Adrenal gland (tissue), 12 donors: ENCODE data around the gene IPO13. TPM values are rescaled to one million over a fixed set of nuclear protein-coding genes. Genes with fewer than 3 reads are reported as not detected.

Experiments
- polyA plus RNA-seq, 3 donors: library from polyadenylated mRNA; stranded (reverse); fragments of 200-250 nt in 2 of 3; fragments of 350-450 nt in 1 of 3; fragmentation: Illumina TruSeq in 1 of 3; extraction: RNeasy Lipid Tissue Mini Kit (QIAGEN cat#74804) in 1 of 3; gene quantifications; one replicate each; pipeline ENCODE4 v1.2.3, GENCODE V29; 2013 to 2014
- total RNA-seq, 9 donors: library from RNA; depleted of rRNA in 4 of 9; stranded (reverse); fragments of >200 nt in 4 of 9; fragments of 120-200 nt in 1 of 9; fragmentation: NEBNext Ultra II Directional in 1 of 9; extraction: Animal tissue kit (Norgen Biotek cat#: 25700) in 1 of 9; gene quantifications; one replicate each; pipeline versions ENCODE4 v1.1.0 to v1.2.4, GENCODE V29; 2013 to 2023
- donor health status: healthy with polysubstance abuse.
- donor health status: Bipolar disorder and iron deficiency.
- donor health status: DM: yes; HTN: yes; CAD: no.
- donor health status: DM: no; HTN: no; CAD: no.
- donor health status: DM: no; HTN: no; CAD: no.
- donor health status: DM: yes; HTN: yes; CAD: no.

IPO13 gene
- total and polyA plus RNA-seq, 12 donors = 32.2 to 78.1 (median 37.8) TPM

Other genes with a start within 250 kb of the IPO13 start
- 10 to 100 TPM; 15.6 to 47.5 (median 27.6) TPM for gene ST3GAL3, start 239.4 kb upstream of the IPO13 start, total RNA-seq
- 10 to 100 TPM; 22.0 to 34.3 (median 33.1) TPM for gene ST3GAL3, start 239.4 kb upstream of the IPO13 start, polyA plus RNA-seq
- gene ARTN, start 13.1 kb upstream of the IPO13 start, total RNA-seq = 1 to 10 TPM in 2 of 9 donors, under 1 TPM in 6, not detected in 1; 0.23 to 1.3 (median 0.71) TPM
- 1 to 10 TPM in 2 of 3 donors, under 1 TPM in 1; 0.37 to 4.9 (median 2.8) TPM for gene ARTN, start 13.1 kb upstream of the IPO13 start, polyA plus RNA-seq
- gene DPH2, start 23.1 kb downstream of the IPO13 start, total RNA-seq = 10 to 100 TPM; 12.0 to 48.0 (median 24.4) TPM
- gene DPH2, start 23.1 kb downstream of the IPO13 start, polyA plus RNA-seq = 10 to 100 TPM; 19.1 to 29.1 (median 24.6) TPM
- gene ATP6V0B, start 28.0 kb downstream of the IPO13 start, total RNA-seq = 100 to 1,000 TPM; 177 to 432 (median 220) TPM
- gene ATP6V0B, start 28.0 kb downstream of the IPO13 start, polyA plus RNA-seq = 100 to 1,000 TPM; 141 to 302 (median 161) TPM
- gene B4GALT2, start 32.3 kb downstream of the IPO13 start, total RNA-seq = 10 to 100 TPM; 18.8 to 47.9 (median 29.3) TPM
- gene B4GALT2, start 32.3 kb downstream of the IPO13 start, polyA plus RNA-seq = 10 to 100 TPM; 18.2 to 34.3 (median 24.1) TPM
- 10 to 100 TPM in 6 of 9 donors, 1 to 10 TPM in 3; 5.8 to 16.8 (median 11.0) TPM for gene CCDC24, start 44.6 kb downstream of the IPO13 start, total RNA-seq
- 10 to 100 TPM in 2 of 3 donors, 1 to 10 TPM in 1; 3.1 to 53.5 (median 52.5) TPM for gene CCDC24, start 44.6 kb downstream of the IPO13 start, polyA plus RNA-seq
- gene SLC6A9, start 84.5 kb downstream of the IPO13 start, total RNA-seq = 100 to 1,000 TPM in 1 of 9 donors, 10 to 100 TPM in 8; 11.9 to 198 (median 20.5) TPM
- gene SLC6A9, start 84.5 kb downstream of the IPO13 start, polyA plus RNA-seq = 10 to 100 TPM; 11.8 to 77.2 (median 27.6) TPM
- gene KLF17, start 171.9 kb downstream of the IPO13 start, total RNA-seq = 1 to 10 TPM in 3 of 9 donors, under 1 TPM in 5, not detected in 1; 0.14 to 4.6 (median 0.82) TPM
- 1 to 10 TPM in 1 of 3 donors, under 1 TPM in 2; 0.16 to 1.5 (median 0.37) TPM for gene KLF17, start 171.9 kb downstream of the IPO13 start, polyA plus RNA-seq
- gene KLF18, start 194.7 kb downstream of the IPO13 start, total RNA-seq = not detected
- gene KLF18, start 194.7 kb downstream of the IPO13 start, polyA plus RNA-seq = not detected